Neuronal stem cell (in vitro differentiated cells): ENCODE data around the gene BECN2. TPM values are rescaled to one million over a fixed set of nuclear protein-coding genes. Genes with fewer than 3 reads are reported as not detected.

ENCODE experiments used
- DNase-seq: peaks from one replicate; pipeline ENCODE4 v3.0.0-alpha.2; 2013; ENCODE audit warnings: low spot score
- H2AFZ ChIP-seq: one replicate; pipeline ENCODE4 v1.6.1; 2013; ENCODE audit warnings: mild to moderate bottlenecking, low read length, inconsistent platforms
- H2AK5ac ChIP-seq: 2 replicates; pipeline ENCODE4 v1.6.1; 2013; ENCODE audit warnings: low read depth, mild to moderate bottlenecking, inconsistent platforms, low read length, moderate library complexity, mixed read lengths
- H2BK120ac ChIP-seq: 2 replicates; pipeline ENCODE4 v1.6.1; 2013; ENCODE audit warnings: low read depth, mild to moderate bottlenecking, inconsistent platforms, low read length, moderate library complexity, mixed read lengths
- H2BK12ac ChIP-seq: one replicate; pipeline ENCODE4 v1.6.1; 2013; ENCODE audit warnings: low read length, inconsistent platforms
- H2BK15ac ChIP-seq: 2 replicates; pipeline ENCODE4 v1.6.1; 2013; ENCODE audit warnings: mild to moderate bottlenecking, low read length, inconsistent platforms, mixed read lengths
- H2BK5ac ChIP-seq: one replicate; pipeline ENCODE4 v1.6.1; 2013; ENCODE audit warnings: inconsistent platforms, mild to moderate bottlenecking, low read length, moderate library complexity
- H3K14ac ChIP-seq: one replicate; pipeline ENCODE4 v1.6.1; 2013; ENCODE audit warnings: low read length, inconsistent platforms
- H3K18ac ChIP-seq: 2 replicates; pipeline ENCODE4 v1.6.1; 2013; ENCODE audit warnings: low read length, inconsistent platforms
- H3K23ac ChIP-seq: 2 replicates; pipeline ENCODE4 v1.6.1; 2013; ENCODE audit warnings: low read depth, mild to moderate bottlenecking, mixed read lengths, low read length, inconsistent platforms; ENCODE audit not compliant: poor library complexity
- H3K27ac ChIP-seq: replicated peaks from 3 replicates; pipeline ENCODE4 v1.5.1; 2013; ENCODE audit warnings: low read length, inconsistent platforms
- H3K27me3 ChIP-seq, 3 experiments: 2 replicates each; pipeline ENCODE4 v1.6.1; 2013; ENCODE audit warnings: low read length in 3 of 3, mild to moderate bottlenecking in 2 of 3, inconsistent platforms in 1 of 3, low read depth in 1 of 3, mixed read lengths in 1 of 3, moderate library complexity in 1 of 3; ENCODE audit not compliant: control insufficient read depth in 3 of 3, insufficient read depth in 3 of 3
- H3K36me3 ChIP-seq, 2 donors: replicated peaks in 1 of 2; 2 replicates each; pipeline ENCODE4 v1.6.1; 2013; ENCODE audit warnings: low read length in 2 of 2; ENCODE audit not compliant: control insufficient read depth in 2 of 2, insufficient read depth in 2 of 2
- H3K4ac ChIP-seq: 2 replicates; pipeline ENCODE4 v1.6.1; 2013; ENCODE audit warnings: inconsistent platforms, mild to moderate bottlenecking, low read length, moderate library complexity
- H3K4me1 ChIP-seq, 2 donors: 1 replicate in 1 of 2; 2 replicates in 1 of 2; pipeline ENCODE4 v1.6.1; 2013; ENCODE audit warnings: low read length in 2 of 2, low read depth in 1 of 2; ENCODE audit not compliant: control insufficient read depth in 2 of 2, insufficient read depth in 1 of 2
- H3K4me2 ChIP-seq: one replicate; pipeline ENCODE4 v1.6.1; 2013; ENCODE audit warnings: mild to moderate bottlenecking, low read length, inconsistent platforms; ENCODE audit not compliant: insufficient read depth, poor library complexity, severe bottlenecking
- H3K4me3 ChIP-seq, 2 donors: 2 replicates each; pipeline ENCODE4 v1.5.1; 2013; ENCODE audit warnings: low read length in 2 of 2, mild to moderate bottlenecking in 2 of 2, inconsistent platforms in 1 of 2, moderate library complexity in 1 of 2
- H3K79me1 ChIP-seq: one replicate; pipeline ENCODE4 v1.6.1; 2013; ENCODE audit warnings: low read depth, mild to moderate bottlenecking, inconsistent platforms, low read length, moderate library complexity
- H3K9ac ChIP-seq: one replicate; pipeline ENCODE4 v1.6.1; 2013; ENCODE audit warnings: mild to moderate bottlenecking, low read depth, low read length, inconsistent platforms; ENCODE audit not compliant: poor library complexity
- H3K9me3 ChIP-seq, 2 donors: replicated peaks in 1 of 2; 2 replicates each; pipeline versions ENCODE3 to v1.6.1; 2013; ENCODE audit warnings: low read length in 2 of 2, mild to moderate bottlenecking in 2 of 2, inconsistent platforms in 1 of 2, low read depth in 1 of 2, mixed read lengths in 1 of 2, moderate library complexity in 1 of 2; ENCODE audit not compliant: control insufficient read depth in 2 of 2, insufficient read depth in 1 of 2
- H4K8ac ChIP-seq: one replicate; pipeline ENCODE4 v1.6.1; 2013; ENCODE audit warnings: low read depth, mild to moderate bottlenecking, inconsistent platforms, low read length, moderate library complexity
- H4K91ac ChIP-seq: one replicate; pipeline ENCODE4 v1.6.1; 2013; ENCODE audit warnings: low read length, low read depth, mild to moderate bottlenecking, inconsistent platforms; ENCODE audit not compliant: poor library complexity
- WGBS, 2 donors: extraction: QIAGEN DNeasy Blood & Tissue Kit; methylation state at CpG; one replicate each; pipeline ENCODE4 v1.1.7; 2013; ENCODE audit warnings: missing lambda C conversion rate in 2 of 2, mixed read lengths in 1 of 2; ENCODE audit not compliant: insufficient read length in 2 of 2, insufficient replicate concordance in 1 of 2; ENCODE audit errors: extremely low coverage in 2 of 2; 5-methylcytosine and 5-hydroxymethylcytosine counted together
- polyA plus RNA-seq, 2 experiments: library from polyadenylated mRNA; stranded (reverse); fragments of 200-250 nt; gene quantifications; one replicate each; pipeline ENCODE4 v1.2.3, GENCODE V29; 2013

BECN2 gene, protein sequence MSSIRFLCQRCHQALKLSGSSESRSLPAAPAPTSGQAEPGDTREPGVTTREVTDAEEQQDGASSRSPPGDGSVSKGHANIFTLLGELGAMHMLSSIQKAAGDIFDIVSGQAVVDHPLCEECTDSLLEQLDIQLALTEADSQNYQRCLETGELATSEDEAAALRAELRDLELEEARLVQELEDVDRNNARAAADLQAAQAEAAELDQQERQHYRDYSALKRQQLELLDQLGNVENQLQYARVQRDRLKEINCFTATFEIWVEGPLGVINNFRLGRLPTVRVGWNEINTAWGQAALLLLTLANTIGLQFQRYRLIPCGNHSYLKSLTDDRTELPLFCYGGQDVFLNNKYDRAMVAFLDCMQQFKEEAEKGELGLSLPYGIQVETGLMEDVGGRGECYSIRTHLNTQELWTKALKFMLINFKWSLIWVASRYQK
- not detected for polyA plus RNA-seq (2013, experiment 1 of 2)
- polyA plus RNA-seq (2013, experiment 2 of 2) = not detected

DNA sequence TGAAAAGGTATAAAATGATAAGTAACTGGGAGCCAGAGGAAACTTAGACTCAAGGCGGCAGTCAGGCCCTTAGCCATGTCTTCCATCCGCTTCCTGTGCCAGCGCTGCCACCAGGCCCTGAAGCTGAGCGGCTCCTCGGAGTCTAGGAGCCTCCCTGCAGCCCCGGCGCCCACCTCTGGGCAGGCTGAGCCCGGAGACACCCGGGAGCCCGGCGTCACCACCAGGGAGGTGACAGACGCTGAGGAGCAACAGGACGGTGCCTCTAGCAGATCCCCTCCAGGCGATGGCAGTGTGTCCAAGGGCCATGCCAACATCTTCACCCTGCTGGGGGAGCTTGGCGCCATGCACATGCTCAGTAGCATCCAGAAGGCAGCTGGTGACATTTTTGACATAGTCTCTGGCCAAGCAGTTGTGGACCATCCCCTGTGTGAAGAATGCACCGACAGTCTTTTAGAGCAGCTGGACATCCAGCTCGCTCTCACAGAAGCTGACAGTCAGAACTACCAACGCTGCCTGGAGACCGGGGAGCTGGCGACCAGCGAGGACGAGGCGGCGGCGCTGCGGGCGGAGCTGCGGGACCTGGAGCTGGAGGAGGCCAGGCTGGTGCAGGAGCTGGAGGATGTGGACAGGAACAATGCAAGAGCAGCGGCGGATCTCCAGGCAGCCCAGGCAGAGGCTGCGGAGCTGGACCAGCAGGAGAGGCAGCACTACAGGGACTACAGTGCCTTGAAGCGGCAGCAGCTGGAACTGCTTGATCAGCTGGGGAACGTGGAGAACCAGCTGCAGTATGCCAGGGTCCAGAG lies at the start of gene BECN2:
Gene BECN2 (plus strand): TSS at position 76 of the 803 bp plus-strand sequence. CDS start 0 bp downstream, at position 76.
- WGBS, 2 donors = no CpG with 5 or more reads among the region's 33 CpGs

GRCh38 chr1:241916196-241916595 lies 41.4 kb upstream of the BECN2 start:
- no peak overlapping the region for H3K23ac ChIP-seq
- peaks cover 0 to 3% of the 10 kb centered on the region in 2 donors for H3K36me3 ChIP-seq
- no peak overlapping the region for H2AFZ ChIP-seq
- no peak overlapping the region for H2AK5ac ChIP-seq
- no CpG with 5 or more reads among the region's 7 CpGs for WGBS, 2 donors
- H3K14ac ChIP-seq = no peak overlapping the region
- no peak overlapping the region for H3K9ac ChIP-seq
- H3K27me3 ChIP-seq = no peaks in the 10 kb centered on the region
- H3K4ac ChIP-seq = no peak overlapping the region
- H3K4me1 ChIP-seq = peaks cover 0 to 3% of the 10 kb centered on the region in 2 donors
- H4K8ac ChIP-seq = no peak overlapping the region
- H2BK120ac ChIP-seq = no peak overlapping the region
- H3K79me1 ChIP-seq = no peaks in the 10 kb centered on the region
- no peak overlapping the region for H3K4me2 ChIP-seq
- no peak overlapping the region for H2BK5ac ChIP-seq
- H4K91ac ChIP-seq = no peak overlapping the region
- no peak for DNase-seq
- H3K9me3 ChIP-seq = no peaks in the 10 kb centered on the region
- peak overlapping the region; percentile 32 for H2BK15ac ChIP-seq
- H3K18ac ChIP-seq = no peak overlapping the region
- H3K27ac ChIP-seq = no peak overlapping the region
- H3K4me3 ChIP-seq = peak overlapping the region in 1 of 2 donors; percentile 22
- H2BK12ac ChIP-seq = no peak overlapping the region

More for the DNA sequence above, at the start of gene BECN2:
- peak within 1 kb of the TSS; percentile 85 for H3K18ac ChIP-seq
- H2AFZ ChIP-seq = peak within 1 kb of the TSS; percentile 11
- H2BK15ac ChIP-seq = peak within 1 kb of the TSS; percentile 70
- H4K91ac ChIP-seq = no peak within 1 kb of the TSS
- H3K4me3 ChIP-seq = no peak within 1 kb of the TSS
- H3K36me3 ChIP-seq = no peaks in the 10 kb centered on the region
- H2BK12ac ChIP-seq = no peak within 1 kb of the TSS
- H3K79me1 ChIP-seq = no peaks in the 10 kb centered on the region
- H3K27me3 ChIP-seq = no peaks in the 10 kb centered on the region
- H3K4ac ChIP-seq = no peak within 1 kb of the TSS
- H3K27ac ChIP-seq = no peak within 1 kb of the TSS
- no peak within 1 kb of the TSS for H2BK120ac ChIP-seq
- H3K4me1 ChIP-seq = no peaks in the 10 kb centered on the region
- no peak for DNase-seq
- H3K23ac ChIP-seq = peak within 1 kb of the TSS; percentile 80
- H2AK5ac ChIP-seq = peak within 1 kb of the TSS; percentile 25
- no peak within 1 kb of the TSS for H3K4me2 ChIP-seq
- no peak within 1 kb of the TSS for H3K9ac ChIP-seq
- no peak within 1 kb of the TSS for H4K8ac ChIP-seq
- no peak within 1 kb of the TSS for H2BK5ac ChIP-seq
- no peaks in the 10 kb centered on the region for H3K9me3 ChIP-seq
- H3K14ac ChIP-seq = peak within 1 kb of the TSS; percentile 64

- Histone ChIP-seq H3K4me1 (peaks cover 0 to 3% of the 10 kb centered on the region in 2 donors), H4K8ac (peak overlapping the region; percentile 65), H2AK5ac (peak overlapping the region; percentile 52), H2BK120ac (no peak overlapping the region), H3K36me3 (no peaks in the 10 kb centered on the region), H3K27me3 (no peaks in the 10 kb centered on the region), H2BK15ac (peak overlapping the region; percentile 49), H4K91ac (no peak overlapping the region), H3K9ac (no peak overlapping the region), H2AFZ (no peak overlapping the region), H3K4me2 (no peak overlapping the region), H2BK5ac (peak overlapping the region; percentile 82), H3K9me3 (no peaks in the 10 kb centered on the region), H3K18ac (peak overlapping the region; percentile 64), H3K79me1 (no peaks in the 10 kb centered on the region), H3K4me3 (no peak overlapping the region), H3K27ac (no peak overlapping the region), H3K23ac (no peak overlapping the region), H3K14ac (peak overlapping the region; percentile 56), H3K4ac (no peak overlapping the region), H2BK12ac (peak overlapping the region; percentile 22)
- no peak for DNase-seq
- WGBS, 2 donors = no CpG with 5 or more reads among the region's 12 CpGs
Measured at GRCh38 chr1:241917487-241917886, 40.1 kb upstream of the BECN2 start.

- Histone ChIP-seq H3K9ac (no peak overlapping the region), H2AFZ (peak overlapping the region; percentile 61), H4K8ac (no peak overlapping the region), H3K4me2 (no peak overlapping the region), H2AK5ac (no peak overlapping the region), H3K27me3 (no peaks in the 10 kb centered on the region), H2BK5ac (no peak overlapping the region), H3K79me1 (no peaks in the 10 kb centered on the region), H3K4me1 (peaks cover 0 to 6% of the 10 kb centered on the region in 2 donors), H3K23ac (no peak overlapping the region), H2BK12ac (no peak overlapping the region), H2BK15ac (no peak overlapping the region), H3K18ac (no peak overlapping the region), H3K14ac (no peak overlapping the region), H3K4me3 (no peak overlapping the region), H3K9me3 (no peaks in the 10 kb centered on the region), H3K4ac (no peak overlapping the region), H4K91ac (no peak overlapping the region), H3K36me3 (no peaks in the 10 kb centered on the region), H2BK120ac (no peak overlapping the region), H3K27ac (peak overlapping the region; percentile 12)
- no CpG with 5 or more reads among the region's 5 CpGs for WGBS, 2 donors
- DNase-seq = no peak
Measured at GRCh38 chr1:241918879-241919278, 38.7 kb upstream of the BECN2 start.
